AG20443 (cell line): ENCODE measurements around the gene NCBP2L.
A peak's percentile ranks its signal among the peaks of the same experiment; 100 is the strongest.

Experiments used
- DNase-seq: peaks from one replicate; pipeline ENCODE4 v3.0.0; 2012; ENCODE audit warnings: low spot score, mixed read lengths

The NCBP2L gene

GRCh38 chrX:107752714-107753113 lies 24.8 kb upstream of the NCBP2L start:
- no peak for DNase-seq

- DNase-seq: no peak
Measured at GRCh38 chrX:107753187-107753586, 24.3 kb upstream of the NCBP2L start.

- DNase-seq: no peak
Measured at GRCh38 chrX:107755721-107756120, 21.8 kb upstream of the NCBP2L start.

- no peak for DNase-seq
Measured at GRCh38 chrX:107758231-107758766, 19.2 kb upstream of the NCBP2L start.

- DNase-seq: no peak
Measured at GRCh38 chrX:107760304-107761077, 17.0 kb upstream of the NCBP2L start.

- DNase-seq: no peak
Measured at GRCh38 chrX:107763647-107764046, 13.9 kb upstream of the NCBP2L start.

GRCh38 chrX:107764845-107765608 lies 12.5 kb upstream of the NCBP2L start:
- no peak for DNase-seq

GRCh38 chrX:107766470-107767150 lies 10.9 kb upstream of the NCBP2L start:
- DNase-seq: peak; percentile 57

GRCh38 chrX:107768051-107768450 lies 9.5 kb upstream of the NCBP2L start:
- no peak for DNase-seq

GRCh38 chrX:107769581-107770317 lies 7.8 kb upstream of the NCBP2L start:
- no peak for DNase-seq

- DNase-seq: no peak
Measured at GRCh38 chrX:107773206-107773605, 4.3 kb upstream of the NCBP2L start.

GRCh38 chrX:107773906-107774435 lies 3.6 kb upstream of the NCBP2L start:
- DNase-seq: no peak

- DNase-seq: no peak
Measured at GRCh38 chrX:107775000-107775733, 2.4 kb upstream of the NCBP2L start.

GRCh38 chrX:107775734-107776511 lies 1.6 kb upstream of the NCBP2L start, which contains the start of gene TSC22D3:
Gene TSC22D3 (minus strand): TSS chrX:107775787. CDS start chrX:107775419, 368 bp downstream.
- peak; percentile 74 for DNase-seq

GRCh38 chrX:107776649-107777535 lies 641 bp upstream of the NCBP2L start:
- peak; percentile 75 for DNase-seq

- DNase-seq: no peak
Measured at GRCh38 chrX:107780525-107780924, 3.0 kb downstream of the NCBP2L start.

- DNase-seq: no peak
Measured at GRCh38 chrX:107787827-107788226, 10.3 kb downstream of the NCBP2L start.

- no peak for DNase-seq
Measured at GRCh38 chrX:107804427-107804826, 26.9 kb downstream of the NCBP2L start.

GRCh38 chrX:107805179-107805578 lies 27.6 kb downstream of the NCBP2L start:
- no peak for DNase-seq
